ENCODE measurements around the gene PLG.
"Not testable (repeated sequence)": the region's sequence is repeated elsewhere in the genome, so short reads cannot be mapped to it uniquely, and the experiment has no call there.

PLG gene

DNA sequence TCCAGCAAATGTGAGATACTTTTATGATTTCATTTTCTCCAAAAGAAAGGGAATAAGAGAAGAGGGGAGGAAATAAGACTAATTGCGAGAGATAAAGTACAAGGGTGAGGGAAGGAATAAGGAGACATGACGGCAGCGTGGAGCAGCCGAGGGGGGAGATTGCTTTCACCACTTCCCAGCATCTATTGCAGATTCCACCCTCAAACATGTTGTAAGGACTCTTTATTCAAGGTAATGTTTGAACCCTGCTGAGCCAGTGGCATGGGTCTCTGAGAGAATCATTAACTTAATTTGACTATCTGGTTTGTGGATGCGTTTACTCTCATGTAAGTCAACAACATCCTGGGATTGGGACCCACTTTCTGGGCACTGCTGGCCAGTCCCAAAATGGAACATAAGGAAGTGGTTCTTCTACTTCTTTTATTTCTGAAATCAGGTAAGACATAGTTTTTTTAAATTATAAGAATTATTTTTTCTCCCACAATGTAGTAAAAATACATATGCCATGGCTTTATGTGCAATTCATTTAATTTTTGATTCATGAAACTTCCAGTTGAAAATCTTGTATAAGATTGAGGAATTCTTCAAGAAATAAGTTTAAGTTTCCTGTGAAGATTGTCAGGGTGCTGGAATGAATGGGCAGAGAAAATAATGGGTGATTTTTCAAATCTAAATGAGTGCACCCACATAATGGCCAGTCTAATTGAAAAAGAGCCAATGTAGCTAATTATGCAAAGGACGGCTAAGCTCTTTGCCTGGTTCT is at the start of gene PLG:
Gene PLG, plus strand, starts transcription at position 327 of the 763 bp plus-strand sequence. Its CDS starts 61 bp downstream, at position 388.
- DNase-seq: not testable (repeated sequence)

DNA sequence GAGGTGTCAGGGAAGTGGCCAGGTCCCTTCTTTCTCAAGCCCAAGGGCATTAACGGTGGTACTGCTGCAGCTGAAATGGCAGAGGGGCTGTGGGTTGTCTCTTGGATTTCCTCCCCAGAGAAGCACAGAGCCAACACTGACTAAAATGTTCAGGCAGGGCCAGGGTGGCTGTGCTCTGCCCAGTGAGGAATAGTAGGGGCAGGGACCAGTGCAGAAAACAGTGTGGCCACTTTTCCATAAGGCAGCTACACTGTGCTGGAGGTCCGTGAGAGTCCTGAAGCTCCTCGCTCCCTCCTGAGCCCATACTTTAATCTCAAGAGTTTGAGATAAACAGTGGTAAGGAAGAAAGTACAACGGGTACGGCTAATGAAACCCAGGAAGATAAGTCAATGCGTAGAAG is 42.5 kb upstream of the PLG start:
- DNase-seq: no peak

DNA sequence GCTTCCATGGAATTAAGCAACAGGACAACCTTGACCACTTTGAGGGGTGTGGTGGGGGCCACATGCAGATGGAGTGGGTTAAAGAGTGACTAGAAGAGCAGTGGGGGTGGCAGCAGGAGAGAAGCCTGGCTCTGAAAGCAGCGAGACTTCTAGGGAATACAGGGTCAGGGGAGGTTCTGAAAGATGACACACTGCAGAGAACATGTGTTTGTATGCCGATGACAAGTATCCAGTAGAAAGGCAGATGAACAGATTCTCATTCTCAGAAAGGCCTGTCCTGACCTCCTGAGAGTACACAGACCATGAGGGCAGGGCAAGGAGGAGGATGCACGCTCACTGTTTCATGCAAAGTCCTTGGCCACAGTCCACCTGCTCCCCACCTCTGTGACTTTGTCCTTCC is 40.8 kb upstream of the PLG start:
- DNase-seq: no peak

DNA sequence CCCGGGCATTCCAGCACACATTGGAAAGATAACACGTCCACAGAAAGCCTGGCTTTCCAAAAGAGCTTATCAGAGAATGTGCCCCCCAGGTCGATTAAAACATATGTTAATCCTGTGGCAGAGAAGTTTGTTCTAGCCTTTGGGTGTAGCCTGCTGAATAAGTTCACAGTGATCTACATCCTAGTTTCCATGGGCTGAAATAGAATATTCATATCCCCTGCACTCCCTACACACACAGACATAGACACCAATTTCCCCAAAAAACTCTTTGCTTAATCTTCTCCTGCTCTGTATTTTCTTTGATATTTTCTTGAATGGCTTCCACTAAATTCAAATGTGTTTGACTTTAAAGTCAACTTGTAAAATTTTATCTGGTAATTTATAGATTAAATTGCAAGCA is 39.6 kb upstream of the PLG start:
- DNase-seq: no peak

DNA sequence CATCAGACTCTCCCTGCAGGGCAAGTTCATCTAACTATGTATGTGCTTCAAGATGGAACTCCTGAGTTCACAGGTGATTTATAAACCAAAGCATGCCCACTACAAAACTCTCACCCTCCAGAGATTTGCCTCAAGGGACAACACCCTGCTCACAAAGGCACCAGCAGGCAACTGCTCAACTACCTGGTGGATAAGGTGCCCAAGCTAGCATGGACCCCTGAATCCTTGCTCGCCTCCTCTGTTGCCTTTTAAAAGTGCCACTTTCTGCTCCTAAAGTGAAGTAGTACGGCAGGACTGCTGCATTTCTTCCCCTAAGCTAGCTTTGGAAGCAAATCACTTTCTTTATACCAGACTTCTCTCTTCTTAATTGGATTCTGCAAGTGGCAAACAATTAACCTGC is 39.2 kb upstream of the PLG start:
- DNase-seq: no peak

DNA sequence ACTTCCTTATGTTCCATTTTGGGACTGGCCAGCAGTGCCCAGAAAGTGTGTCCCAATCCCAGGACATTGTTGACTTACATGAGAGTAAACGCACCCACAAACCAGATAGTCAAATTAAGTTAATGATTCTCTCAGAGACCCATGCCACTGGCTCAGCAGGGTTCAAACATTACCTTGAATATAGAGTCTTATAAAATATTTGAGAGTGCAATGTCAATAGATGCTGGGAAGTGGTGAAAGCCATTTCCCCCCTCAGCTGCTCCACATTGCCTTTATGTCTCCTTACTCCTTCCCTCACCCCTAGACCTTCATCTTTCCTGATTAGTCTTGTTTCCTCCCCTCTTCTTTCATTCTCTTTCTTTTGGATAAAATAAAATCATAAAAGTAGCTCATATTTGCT is 37.8 kb upstream of the PLG start, which contains the start of gene LPA:
Gene LPA, minus strand, starts transcription at position 78 of the 400 bp plus-strand sequence. Its CDS starts 61 bp downstream, at position 17.
- DNase-seq: not testable (repeated sequence)

DNA sequence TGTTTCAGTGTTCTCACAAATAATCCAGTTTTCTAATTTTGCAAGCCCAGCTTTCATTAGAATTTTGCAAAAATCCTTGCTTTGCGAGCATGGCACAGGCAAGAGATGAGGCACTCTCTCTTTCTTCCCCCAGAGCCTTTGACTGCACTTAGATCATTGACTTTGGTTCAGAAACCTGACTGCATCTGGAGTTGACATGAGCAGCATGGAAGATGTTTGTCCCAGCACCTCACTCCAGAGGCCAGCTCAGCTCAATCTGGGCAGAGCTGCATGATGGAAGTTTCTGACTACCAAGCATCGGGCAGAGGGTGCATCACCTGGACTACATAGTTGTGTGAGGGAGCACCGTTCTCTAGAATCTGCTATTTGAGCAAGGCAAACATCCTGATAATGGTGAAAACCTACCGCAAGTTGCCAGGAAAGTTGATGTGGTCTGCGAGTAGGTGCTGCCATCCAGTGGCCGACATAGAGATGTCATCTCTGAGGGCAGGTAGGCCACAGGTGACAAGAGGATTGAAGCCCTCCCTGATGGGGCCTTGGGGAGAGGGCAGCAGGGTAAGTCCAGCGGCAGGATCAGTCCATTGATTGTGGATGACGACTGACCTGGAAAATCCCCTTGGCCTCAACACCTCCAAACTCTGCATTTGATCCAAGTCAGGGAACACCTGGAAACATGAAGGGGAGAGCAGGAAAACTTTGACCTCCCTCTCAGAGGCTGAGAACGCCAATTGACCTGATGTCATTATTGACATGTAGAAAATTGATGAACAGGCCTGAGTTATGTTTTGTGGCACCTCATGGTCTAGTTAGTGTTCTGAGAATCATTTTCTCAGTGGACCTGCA is 34.2 kb upstream of the PLG start:
- DNase-seq: no peak

DNA sequence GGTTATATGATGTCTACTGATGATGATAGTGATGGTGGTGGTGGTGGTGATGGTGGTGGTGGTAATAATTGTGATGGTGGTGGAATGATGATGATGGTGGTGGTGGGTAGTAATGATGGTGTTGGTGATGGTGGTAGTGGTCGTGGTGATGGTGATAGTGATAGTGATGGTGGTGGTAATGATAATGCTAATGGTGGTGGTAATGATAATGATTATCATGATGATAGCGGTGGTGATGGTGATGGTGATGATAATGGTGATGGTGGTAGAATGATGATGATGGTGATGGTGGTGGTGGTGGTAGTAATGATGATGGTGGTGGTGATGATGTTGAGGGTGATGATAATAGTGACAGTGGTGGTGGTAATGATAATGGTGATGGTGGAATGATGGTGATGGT is 33.5 kb upstream of the PLG start:
- DNase-seq: no peak

DNA sequence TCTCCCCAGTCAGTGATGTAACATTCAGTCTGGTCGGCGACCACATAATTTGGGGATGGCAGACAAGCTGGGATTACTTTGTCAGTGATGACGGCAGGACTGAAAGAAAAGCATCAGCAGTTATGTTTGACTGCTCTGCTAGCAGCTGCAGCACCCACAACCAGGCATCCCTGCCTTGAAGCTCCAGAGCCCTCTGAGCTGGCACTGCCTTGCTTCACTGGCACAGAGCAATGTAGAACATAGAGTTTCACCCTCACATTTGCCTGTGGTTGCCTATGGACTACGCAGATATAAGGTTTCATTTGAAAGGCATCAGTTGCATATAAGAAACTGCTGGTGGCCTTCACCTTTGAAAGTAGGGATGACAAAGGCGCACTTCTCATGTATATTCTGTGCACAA is 25.6 kb upstream of the PLG start:
- not testable (repeated sequence) for DNase-seq

DNA sequence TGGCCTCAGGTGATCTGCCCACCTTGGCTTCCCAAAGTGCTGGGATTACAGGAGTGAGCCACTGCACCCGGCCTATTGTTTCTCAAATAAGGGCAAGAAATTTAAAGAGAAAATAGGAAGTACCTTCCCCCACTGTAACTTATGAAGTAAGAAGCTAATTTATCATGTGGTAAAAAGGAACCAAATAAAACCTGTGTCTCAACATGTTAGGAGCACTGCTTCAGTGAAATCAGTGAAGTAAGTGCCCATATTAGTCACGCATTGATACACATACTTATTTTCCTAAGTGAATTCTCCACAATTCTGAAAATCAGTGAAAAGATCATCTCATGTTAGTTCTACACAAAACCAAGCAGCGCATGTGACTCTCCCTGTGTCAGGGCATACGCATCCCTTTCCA is 23.8 kb upstream of the PLG start:
- DNase-seq: no peak

DNA sequence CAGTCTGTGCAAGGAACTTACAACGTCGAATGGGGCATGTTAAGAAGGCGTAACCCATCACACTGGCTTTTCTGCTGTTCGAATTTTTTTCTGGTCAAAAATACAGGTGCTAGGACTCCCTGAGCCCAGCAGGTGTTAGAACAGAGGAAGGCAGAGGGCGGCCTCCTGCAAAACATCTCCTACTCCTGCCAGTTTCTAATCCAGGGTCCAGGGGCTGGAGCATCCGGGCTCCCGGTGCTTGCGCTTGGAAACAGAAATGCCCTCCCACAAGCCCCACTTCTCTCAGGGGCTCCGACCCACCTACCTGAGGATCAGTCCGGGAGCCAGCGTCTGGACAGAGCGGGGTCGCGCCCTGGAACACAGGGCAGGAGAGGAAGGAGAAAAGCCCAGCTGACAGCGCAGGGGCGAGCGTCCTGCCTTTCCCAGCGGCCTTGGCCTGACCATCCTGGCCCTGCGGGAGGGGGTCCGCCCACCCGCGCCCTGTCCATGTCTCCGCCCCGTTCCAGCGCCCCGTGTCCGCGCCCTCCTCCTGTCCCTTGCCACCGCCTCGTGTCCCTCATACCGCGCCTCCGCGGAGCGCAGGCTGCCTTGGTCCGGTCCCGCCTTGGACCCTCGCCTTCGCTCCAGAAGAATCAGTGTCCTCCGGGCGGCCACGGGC is 23.2 kb upstream of the PLG start:
- no peak for DNase-seq

DNA sequence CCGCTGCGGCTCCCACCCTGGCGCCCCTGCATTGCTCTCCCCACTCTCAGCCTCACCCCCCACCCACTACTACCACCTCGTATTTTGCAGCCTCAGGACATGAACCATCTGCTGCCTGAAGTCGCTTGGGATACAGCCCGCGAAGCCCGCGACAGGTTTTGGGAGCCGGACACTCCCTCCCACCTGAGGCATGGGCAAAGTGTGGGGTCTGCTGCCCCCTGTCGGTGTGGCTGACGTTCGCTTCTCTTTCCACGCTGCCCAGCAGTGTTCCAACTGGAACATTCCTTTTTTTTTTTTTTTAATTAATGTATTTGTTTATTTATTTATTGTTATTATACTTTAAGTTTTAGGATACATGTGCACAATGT is 22.7 kb upstream of the PLG start:
- no peak for DNase-seq

DNA sequence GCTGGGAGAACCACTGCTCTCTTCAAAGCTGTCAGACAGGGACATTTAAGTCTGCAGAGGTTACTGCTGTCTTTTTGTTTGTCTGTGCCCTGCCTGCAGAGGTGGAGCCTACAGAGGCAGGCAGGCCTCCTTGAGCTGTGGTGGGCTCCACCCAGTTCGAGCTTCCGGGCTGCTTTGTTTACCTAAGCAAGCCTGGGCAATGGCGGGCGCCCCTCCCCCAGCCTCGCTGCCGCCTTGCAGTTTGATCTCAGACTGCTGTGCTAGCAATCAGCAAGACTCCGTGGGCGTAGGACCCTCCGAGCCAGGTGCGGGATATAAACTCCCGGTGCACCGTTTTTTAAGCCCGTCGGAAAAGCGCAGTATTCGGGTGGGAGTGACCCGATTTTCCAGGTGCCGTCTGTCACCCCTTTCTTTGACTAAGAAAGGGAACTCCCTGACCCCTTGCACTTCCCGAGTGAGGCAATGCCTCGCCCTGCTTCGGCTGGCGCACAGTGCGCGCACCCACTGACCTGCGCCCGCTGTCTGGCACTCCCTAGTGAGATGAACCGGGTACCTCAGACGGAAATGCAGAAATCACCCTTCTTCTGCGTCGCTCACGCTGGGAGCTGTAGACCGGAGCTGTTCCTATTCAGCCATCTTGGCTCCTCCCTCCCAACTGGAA is 16.8 kb upstream of the PLG start:
- DNase-seq: not testable (repeated sequence)

DNA sequence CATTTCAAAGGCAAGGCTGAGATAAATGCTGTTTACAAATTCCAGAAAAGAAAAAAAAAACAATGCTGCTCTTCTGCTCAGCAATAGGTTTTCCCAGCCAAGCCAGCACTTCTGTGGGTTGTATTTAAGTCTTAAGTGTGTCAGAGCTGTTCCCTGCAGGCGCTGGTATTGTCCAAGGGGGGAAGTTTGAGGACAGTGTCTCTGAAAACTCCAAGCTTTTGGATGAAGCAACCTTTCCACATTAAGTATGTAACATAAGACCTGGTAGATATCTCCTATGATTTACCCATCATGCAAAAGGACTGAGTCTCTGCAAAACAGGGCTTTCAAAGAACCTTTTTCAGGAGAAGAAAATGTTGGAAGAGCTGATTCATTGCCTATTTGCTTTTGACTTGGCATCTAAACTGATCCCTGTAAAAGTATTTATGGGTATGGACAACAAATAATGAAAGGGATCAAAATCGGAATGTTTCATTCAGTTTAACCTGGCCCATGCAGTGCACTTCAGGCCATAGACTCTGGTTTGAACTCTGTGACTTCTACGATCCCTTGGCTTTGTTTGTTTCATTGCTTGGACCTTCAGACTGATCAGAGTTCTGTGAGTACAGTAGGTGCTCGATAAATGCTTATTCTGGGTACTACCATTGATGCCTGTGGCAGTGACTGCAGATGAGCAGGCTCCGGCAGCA is 16.1 kb upstream of the PLG start:
- DNase-seq: no peak

DNA sequence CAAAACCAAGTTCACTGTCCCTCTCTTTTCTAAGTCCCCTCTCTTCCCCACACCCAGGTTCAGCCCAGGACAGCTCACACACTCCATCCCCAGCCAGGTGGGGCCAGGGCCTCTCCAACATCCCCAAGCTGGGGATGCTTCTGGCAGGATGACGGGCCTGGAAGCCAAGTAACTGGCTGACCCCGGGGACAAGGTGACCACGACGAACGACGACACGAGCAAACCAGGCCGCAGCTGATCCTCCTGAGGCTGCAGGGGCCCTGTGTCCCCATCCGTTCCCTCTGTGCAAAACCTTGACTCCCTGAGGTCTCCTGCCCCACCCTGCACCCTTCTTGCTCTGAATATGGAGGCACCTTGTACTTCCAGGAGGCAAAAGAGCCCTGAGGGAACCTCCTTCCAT is 11.6 kb upstream of the PLG start:
- no peak for DNase-seq

DNA sequence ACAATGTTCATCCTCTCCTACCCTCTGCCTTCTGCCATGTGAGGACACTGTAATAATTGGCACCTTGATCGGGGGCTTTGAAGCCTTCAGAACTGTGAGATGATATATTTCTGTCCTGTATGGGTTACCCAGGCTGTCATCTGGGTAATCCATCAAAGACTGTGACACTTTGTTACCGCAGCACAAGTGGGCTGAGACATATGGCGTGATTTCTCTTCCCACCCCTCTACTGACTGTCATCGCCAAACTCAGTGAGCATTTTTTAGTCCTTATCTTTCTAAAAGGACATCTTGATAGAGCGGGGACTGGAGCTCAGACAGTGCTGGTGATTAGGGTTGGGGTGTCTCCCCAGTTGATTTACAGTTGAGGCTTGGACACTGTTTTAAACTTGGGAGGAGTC is 10.4 kb upstream of the PLG start:
- DNase-seq: no peak

DNA sequence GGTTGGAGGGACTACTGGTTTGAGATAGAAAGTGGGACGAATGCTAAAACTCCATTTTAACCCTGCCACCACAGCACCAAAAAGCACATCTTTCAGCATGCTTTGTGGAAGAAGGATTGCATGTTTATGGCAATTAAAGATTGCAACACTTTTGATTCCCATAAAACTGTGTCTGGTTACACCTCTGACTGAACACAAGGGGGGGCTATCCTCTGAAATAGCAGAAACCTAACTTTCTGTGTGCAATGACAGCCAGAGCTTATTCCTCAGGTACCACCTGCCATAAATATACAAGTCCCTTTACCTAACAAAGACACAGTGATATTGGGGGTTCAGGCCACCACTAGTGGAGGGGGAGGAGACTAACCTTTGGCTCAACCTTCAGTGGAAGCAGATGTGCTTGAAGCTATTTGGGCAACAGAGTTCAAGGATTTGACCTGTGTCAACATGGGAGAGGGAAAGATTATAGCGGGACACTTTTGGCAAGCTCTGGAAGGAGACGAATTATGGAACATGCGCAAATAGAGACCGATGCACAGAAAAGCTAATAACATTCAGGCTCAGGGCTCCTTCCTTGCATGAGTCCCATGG is 9.6 kb upstream of the PLG start:
- DNase-seq: no peak

DNA sequence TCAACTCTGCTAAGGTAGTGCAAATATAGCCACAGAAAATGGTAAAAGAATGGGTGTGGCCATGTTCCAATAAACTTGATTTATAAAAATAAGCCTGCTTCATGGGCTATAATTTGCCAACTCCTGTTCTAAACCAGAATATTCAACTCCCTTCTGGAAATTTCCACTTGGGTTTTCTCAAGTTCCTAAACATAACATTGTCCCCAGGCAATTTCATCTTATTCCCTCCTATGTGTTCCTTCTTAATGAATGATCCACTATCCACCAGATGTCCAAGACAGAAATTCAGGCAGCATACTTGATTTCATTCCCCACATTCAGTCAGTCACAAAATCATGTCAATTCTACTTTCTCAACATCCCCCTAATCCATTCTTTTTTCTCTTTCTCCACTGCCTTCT is 7.0 kb upstream of the PLG start:
- DNase-seq: not testable (repeated sequence)

DNA sequence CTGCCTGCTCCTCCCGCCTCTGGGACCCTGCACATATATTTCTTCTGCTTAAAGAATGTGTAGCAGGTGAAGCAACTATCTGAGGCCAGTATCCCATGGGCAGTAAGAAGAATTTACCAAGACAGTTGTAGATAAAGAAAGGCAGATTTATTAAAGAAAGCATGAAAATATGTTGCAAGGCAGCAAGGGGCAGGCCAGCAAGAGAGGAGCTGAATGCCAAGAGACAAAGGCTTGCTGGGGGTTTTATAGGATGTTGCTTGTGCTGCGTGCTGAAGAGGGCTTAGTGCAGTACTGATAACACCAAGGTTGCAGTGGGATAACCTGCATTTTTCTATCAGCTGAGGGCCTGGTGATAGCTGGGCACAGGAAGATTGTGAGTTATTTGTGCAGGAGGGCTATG is 6.4 kb upstream of the PLG start:
- not testable (repeated sequence) for DNase-seq

DNA sequence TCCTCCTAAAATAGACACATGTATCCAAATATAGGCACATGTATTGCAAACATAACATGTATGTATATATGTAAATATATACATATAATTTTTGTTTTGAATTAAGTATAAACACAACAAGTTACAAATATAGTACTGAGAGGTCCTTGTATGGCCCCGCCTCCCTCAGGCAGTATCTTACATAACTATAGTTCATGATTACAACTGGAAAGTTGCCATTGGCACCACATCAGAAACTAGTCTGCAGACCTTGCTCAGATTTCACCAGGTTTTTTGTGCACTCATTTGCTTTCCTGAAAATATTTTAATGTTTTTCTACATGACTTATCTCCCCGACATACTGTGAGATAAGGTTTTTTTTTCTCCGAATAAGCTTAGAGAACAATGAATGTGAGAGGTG is 5.2 kb upstream of the PLG start:
- DNase-seq: not testable (repeated sequence)

DNA sequence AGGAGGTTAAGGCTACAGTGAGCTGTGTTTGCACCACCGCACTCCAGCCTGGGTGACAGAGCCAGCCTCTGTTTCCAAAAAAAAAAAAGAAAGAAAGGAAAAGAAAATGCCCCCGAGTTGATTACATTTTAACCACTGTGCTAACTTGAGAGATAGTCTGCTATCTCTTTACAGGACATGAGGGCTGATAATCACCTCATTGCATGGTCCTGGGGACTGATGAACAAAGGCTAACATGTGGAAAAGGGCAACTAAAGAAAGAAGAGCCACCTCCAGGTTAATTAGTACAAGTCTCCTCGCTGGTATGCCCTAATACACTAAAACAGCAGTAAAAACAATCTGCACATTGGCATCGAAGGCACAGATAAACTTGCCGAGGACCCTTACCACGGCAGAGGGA is 4.2 kb upstream of the PLG start:
- no peak for DNase-seq

DNA sequence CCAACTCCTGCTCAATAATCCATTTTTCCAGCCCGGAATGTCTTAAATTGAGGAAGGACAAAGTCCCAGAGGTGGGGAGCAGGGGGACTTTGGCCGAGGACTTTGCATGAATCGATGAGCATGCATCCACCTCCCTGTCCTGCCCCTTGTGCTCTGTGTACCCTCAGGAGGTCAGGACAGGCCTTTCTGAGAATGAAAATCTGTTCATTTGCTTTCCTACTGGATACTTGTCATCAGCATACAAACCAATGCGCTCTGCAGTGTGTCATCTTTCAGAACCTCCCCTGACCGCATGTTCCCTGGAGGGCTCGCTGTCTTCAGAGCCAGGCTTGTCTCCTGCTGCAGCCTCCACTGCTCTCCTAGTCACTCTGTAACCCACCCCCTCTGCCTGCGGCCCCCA is 2.6 kb downstream of the PLG start:
- DNase-seq: not testable (repeated sequence)
